Suprapubic skin (tissue), 4 donors: ENCODE results near the gene ICA1. TPM values are rescaled to one million over a fixed set of nuclear protein-coding genes. Genes with fewer than 3 reads are reported as not detected.
"Not testable (repeated sequence)": the region's sequence is repeated elsewhere in the genome, so short reads cannot be mapped to it uniquely, and the experiment has no call there.

ENCODE experiments used
- DNase-seq, 2 donors: peaks; one replicate each; pipeline ENCODE4 v3.0.0-alpha.2; 2019; ENCODE audit warnings: low spot score in 2 of 2
- H3K27ac ChIP-seq: fragments of 200-600 bp; sonication (generic); one replicate; pipeline ENCODE4 v1.5.1; 2019
- H3K27me3 ChIP-seq: fragments of 200-600 bp; sonication (generic); one replicate; pipeline ENCODE4 v1.5.1; 2019
- H3K36me3 ChIP-seq: fragments of 200-600 bp; sonication (generic); one replicate; pipeline ENCODE4 v1.5.1; 2019
- H3K4me1 ChIP-seq: fragments of 200-600 bp; sonication (generic); one replicate; pipeline ENCODE4 v1.5.1; 2019
- H3K4me3 ChIP-seq: fragments of 200-600 bp; sonication (generic); one replicate; pipeline ENCODE4 v1.5.1; 2019; ENCODE audit warnings: mild to moderate bottlenecking
- H3K9me3 ChIP-seq: fragments of 200-600 bp; sonication (generic); one replicate; pipeline ENCODE4 v1.5.1; 2019
- EP300 ChIP-seq: sonication (generic); formaldehyde crosslinking; IDR thresholded peaks from one replicate; pipeline ENCODE4 v1.6.1; 2017; ENCODE audit warnings: antibody characterized with exemption
- POLR2A ChIP-seq, 2 donors: fragments of 450-650 bp; IDR thresholded peaks; one replicate each; pipeline ENCODE4 v1.6.1; 2017; ENCODE audit warnings: antibody characterized with exemption in 2 of 2, mild to moderate bottlenecking in 2 of 2, moderate library complexity in 2 of 2
- POLR2AphosphoS5 ChIP-seq, 3 donors: sonication (generic); formaldehyde crosslinking; IDR thresholded peaks; one replicate each; pipeline ENCODE4 v1.6.1; 2017; ENCODE audit warnings: antibody characterized with exemption in 3 of 3
- WGBS: methylation state at CpG from one replicate; pipeline ENCODE4 v1.1.5; 2018; 5-methylcytosine and 5-hydroxymethylcytosine counted together
- total RNA-seq, 4 donors: library from RNA; depleted of rRNA; stranded (reverse); fragments of >200 nt; gene quantifications; one replicate each; pipeline ENCODE4 v1.1.0, GENCODE V29; 2016
- TF ChIP-seq, protein P1 (sequence below), 2 donors: fragments of 200-600 bp in 1 of 2; fragments of 450-650 bp in 1 of 2; sonication (generic) in 1 of 2; IDR thresholded peaks; one replicate each; pipeline ENCODE4 v1.5.1; 2016 to 2019; ENCODE audit warnings: antibody characterized with exemption in 2 of 2, mild to moderate bottlenecking in 1 of 2, moderate library complexity in 1 of 2

Gene ICA1
- total RNA-seq, 4 donors from 2014 or later, result 22.3 to 140 (median 38.8) TPM

DNA sequence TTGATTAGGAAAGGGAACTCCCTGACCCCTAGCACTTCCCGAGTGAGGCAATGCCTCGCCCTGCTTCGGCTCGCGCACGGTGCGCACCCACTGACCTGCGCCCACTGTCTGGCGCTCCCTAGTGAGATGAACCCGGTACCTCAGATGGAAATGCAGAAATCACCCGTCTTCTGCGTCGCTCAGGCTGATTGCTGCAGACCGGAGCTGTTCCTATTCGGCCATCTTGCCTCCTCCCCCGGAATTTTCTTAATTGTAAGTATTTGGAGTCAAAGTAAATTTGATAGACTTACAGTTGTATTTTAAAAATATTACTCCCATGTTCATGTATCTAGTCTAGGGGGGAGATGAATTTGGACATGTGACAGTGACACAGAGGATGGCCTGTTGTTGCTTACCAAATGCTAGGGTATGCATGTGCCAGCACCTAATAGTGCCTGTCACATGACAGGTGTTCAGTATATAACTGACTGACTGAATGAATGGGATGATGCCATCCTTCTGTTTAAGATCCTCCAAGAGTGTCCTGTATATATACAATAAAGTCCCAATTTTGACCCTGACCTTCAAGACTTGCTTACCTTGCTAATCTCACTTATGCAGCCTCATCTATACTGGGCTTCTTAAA lies 42.0 kb upstream of the ICA1 start:
- no peaks in the 10 kb centered on the region for H3K4me1 ChIP-seq
- H3K36me3 ChIP-seq, result no peaks in the 10 kb centered on the region
- no peak for DNase-seq
- H3K9me3 ChIP-seq, result no peaks in the 10 kb centered on the region
- no peak overlapping the region for H3K4me3 ChIP-seq
- TF ChIP-seq POLR2A (IDR thresholded peaks at IDR 0.05) (no peak), EP300 (no peak)
- TF ChIP-seq, protein P1, sequence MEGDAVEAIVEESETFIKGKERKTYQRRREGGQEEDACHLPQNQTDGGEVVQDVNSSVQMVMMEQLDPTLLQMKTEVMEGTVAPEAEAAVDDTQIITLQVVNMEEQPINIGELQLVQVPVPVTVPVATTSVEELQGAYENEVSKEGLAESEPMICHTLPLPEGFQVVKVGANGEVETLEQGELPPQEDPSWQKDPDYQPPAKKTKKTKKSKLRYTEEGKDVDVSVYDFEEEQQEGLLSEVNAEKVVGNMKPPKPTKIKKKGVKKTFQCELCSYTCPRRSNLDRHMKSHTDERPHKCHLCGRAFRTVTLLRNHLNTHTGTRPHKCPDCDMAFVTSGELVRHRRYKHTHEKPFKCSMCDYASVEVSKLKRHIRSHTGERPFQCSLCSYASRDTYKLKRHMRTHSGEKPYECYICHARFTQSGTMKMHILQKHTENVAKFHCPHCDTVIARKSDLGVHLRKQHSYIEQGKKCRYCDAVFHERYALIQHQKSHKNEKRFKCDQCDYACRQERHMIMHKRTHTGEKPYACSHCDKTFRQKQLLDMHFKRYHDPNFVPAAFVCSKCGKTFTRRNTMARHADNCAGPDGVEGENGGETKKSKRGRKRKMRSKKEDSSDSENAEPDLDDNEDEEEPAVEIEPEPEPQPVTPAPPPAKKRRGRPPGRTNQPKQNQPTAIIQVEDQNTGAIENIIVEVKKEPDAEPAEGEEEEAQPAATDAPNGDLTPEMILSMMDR (IDR thresholded peaks at IDR 0.05), result no peak
- H3K27me3 ChIP-seq, result no peaks in the 10 kb centered on the region
- no peak overlapping the region for H3K27ac ChIP-seq
- WGBS, result 97% methylated on average over 9 of the region's 16 CpGs

DNA sequence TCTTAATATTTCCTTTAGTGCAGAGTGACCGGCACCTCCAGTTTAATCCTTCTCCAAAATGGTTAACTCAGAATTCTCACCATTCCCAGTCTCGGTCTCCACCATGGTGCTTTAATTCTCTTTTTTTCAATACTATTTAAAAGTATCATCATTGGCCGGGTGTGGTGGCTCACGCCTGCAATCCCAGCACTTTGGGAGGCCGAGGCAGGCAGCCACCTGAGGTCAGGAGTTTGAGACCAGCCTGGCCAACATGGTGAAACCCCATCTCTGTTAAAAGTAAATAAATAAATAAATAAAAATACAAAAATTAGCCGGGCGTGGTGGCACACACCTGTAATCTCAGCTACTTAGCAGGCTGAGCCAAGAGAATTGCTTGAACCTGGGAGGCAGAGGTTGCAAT lies 35.1 kb upstream of the ICA1 start:
- not testable (repeated sequence) for H3K9me3 ChIP-seq, H3K36me3 ChIP-seq, H3K4me3 ChIP-seq, H3K27ac ChIP-seq, H3K27me3 ChIP-seq, DNase-seq, H3K4me1 ChIP-seq
- 95% methylated on average over 7 of the region's 7 CpGs for WGBS

DNA sequence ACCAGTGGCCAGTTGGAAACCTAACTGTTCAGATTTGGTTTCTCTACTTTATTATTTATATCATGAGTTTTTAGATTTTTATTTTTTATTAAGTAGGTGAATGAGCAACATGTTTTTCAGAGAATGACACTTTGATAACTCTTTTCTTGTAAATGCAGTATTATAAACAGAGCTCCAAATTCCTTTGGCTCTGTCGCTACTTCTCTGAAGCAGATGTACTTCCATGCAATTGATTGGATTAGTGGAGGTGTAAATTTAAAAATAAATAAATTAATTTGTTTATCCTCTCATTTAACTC lies 34.3 kb upstream of the ICA1 start:
- Histone ChIP-seq H3K27ac (no peak overlapping the region), H3K9me3 (no peaks in the 10 kb centered on the region), H3K36me3 (no peaks in the 10 kb centered on the region), H3K4me1 (peaks cover 3% of the 10 kb centered on the region), H3K4me3 (no peak overlapping the region), H3K27me3 (no peaks in the 10 kb centered on the region)
- WGBS, result 90% methylated on average over 1 of the region's 1 CpG
- DNase-seq, result no peak
- TF ChIP-seq POLR2A (IDR thresholded peaks at IDR 0.05), result no peak

DNA sequence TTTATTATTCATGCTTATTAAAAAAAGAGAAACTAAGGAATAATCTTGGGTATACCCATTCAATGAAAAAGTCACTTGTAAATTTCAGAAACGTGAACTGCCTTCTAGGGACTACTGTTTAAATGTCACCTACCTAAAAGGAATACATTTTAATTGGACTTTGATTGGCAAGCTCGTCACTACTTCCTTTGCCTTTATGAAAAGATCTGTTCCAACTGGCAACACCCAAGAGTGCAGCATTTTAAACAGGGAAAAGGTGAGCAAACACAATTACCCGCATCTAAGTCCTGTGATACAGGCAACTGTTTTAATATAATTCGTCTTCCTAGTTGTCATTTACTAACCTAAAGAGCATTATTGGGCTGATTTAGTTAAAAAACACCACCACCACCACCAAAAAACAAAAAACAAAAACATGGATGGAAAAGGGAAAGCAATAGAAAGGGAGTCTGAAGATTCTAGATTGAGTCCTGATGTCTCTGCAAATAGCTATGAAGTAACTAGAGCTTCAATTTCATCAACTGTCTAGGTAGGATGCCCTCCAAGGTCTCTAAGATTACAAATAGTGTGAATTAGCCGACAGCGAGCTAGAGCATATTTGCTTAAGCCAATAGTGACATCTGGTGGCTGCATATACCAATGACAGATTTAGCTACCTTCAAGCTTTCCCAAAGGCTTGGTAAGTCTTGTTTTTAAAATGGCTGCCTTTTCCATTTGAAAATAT lies 33.8 kb upstream of the ICA1 start:
- H3K27ac ChIP-seq, result no peak overlapping the region
- no peak overlapping the region for H3K4me3 ChIP-seq
- H3K36me3 ChIP-seq, result no peaks in the 10 kb centered on the region
- peaks cover 4% of the 10 kb centered on the region for H3K4me1 ChIP-seq
- 28% methylated on average over 6 of the region's 6 CpGs for WGBS
- no peak for TF ChIP-seq EP300
- no peak for TF ChIP-seq POLR2AphosphoS5 (IDR thresholded peaks at IDR 0.05)
- TF ChIP-seq, protein P1 (IDR thresholded peaks at IDR 0.05), result peak; percentile 43 to 65
- TF ChIP-seq POLR2A (IDR thresholded peaks at IDR 0.05), result no peak
- H3K9me3 ChIP-seq, result no peaks in the 10 kb centered on the region
- DNase-seq, result no peak
- no peaks in the 10 kb centered on the region for H3K27me3 ChIP-seq

DNA sequence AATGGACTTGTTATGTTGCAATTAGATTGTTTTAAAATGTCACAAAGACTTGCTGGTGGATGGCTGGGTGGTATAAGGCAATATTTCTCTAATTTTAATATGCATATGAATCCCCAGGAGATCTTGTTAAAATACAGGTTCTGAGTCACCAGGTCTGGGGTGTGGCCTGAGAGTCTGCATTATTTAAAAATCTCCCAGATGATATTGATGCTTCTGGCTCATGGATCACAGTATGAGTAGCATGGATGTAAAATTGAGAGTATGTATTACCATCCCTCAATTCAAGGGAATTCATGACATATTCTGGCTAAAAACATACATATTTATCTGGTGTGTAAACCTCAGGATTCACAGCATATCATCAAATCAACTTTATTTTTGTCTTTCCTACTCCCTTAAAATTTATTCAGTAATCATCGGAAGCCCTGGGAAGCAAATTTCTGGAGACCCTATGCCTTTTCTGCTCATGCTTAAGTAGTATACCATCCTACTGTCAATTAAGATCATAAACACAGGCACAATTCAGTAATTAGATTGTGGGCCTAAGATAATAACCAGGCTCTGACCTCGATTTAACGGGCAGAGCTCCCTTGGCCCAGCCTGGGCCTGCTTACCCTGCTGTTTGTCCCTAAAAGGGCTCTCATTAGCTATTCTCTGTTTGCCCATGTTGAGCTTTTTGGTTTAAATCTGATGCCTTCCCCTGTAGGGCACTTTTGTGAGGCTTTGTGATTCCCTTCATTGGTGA lies 29.6 kb upstream of the ICA1 start:
- no peak overlapping the region for H3K4me3 ChIP-seq
- TF ChIP-seq, protein P1 (IDR thresholded peaks at IDR 0.05), result no peak
- no peak for TF ChIP-seq EP300
- no peak for TF ChIP-seq POLR2A (IDR thresholded peaks at IDR 0.05)
- TF ChIP-seq POLR2AphosphoS5 (IDR thresholded peaks at IDR 0.05), result no peak
- H3K27me3 ChIP-seq, result no peaks in the 10 kb centered on the region
- no peaks in the 10 kb centered on the region for H3K9me3 ChIP-seq
- no peak for DNase-seq
- H3K36me3 ChIP-seq, result no peaks in the 10 kb centered on the region
- WGBS, result 74% methylated on average over 3 of the region's 3 CpGs
- no peak overlapping the region for H3K27ac ChIP-seq
- peaks cover 5% of the 10 kb centered on the region for H3K4me1 ChIP-seq

DNA sequence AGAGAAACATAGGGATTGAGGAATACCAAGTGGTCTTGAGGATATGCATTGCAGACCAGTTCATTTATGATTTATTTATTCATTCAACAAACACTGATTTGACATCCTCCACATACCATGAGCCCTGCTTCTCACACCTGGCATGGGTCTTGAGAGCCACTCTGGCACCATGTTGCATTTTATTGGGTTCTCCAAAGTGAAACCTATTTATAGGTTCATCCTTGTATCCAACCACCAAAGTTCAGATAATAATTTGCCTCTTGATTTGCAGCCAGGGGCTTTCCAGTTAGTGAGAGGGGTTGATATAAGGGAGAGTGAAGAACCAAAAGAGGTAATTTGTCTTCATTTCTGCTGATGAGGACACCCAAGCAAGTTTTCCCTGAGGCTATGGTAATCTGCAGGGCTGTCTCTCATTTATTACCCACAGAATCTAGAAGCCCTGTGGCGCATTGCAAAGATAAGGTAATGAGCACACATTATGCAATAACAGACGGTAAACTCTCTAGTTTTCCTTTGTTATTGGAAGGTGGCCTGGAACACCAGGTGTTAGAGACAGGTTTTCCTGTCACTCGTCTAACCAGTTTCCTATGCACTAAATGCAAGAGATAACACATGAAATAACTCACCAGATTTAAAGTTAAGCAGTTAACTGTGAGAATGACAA lies 28.8 kb upstream of the ICA1 start:
- H3K4me1 ChIP-seq, result peaks cover 5% of the 10 kb centered on the region
- H3K36me3 ChIP-seq, result no peaks in the 10 kb centered on the region
- DNase-seq, result no peak
- H3K9me3 ChIP-seq, result no peaks in the 10 kb centered on the region
- 31% methylated on average over 3 of the region's 3 CpGs for WGBS
- H3K4me3 ChIP-seq, result no peak overlapping the region
- H3K27ac ChIP-seq, result no peak overlapping the region
- TF ChIP-seq EP300 (no peak), POLR2AphosphoS5 (IDR thresholded peaks at IDR 0.05) (peak in 1 of 3 donors; percentile 20)
- H3K27me3 ChIP-seq, result no peaks in the 10 kb centered on the region
